ENCODE data around the gene EDA.
"Not testable (repeated sequence)": the region's sequence is repeated elsewhere in the genome, so short reads cannot be mapped to it uniquely, and the experiment has no call there.

EDA gene

GRCh38 chrX:69746051-69746450, 130.1 kb downstream of the EDA start:
- no peak for DNase-seq (ENCODE audit: low spot score)

DNA sequence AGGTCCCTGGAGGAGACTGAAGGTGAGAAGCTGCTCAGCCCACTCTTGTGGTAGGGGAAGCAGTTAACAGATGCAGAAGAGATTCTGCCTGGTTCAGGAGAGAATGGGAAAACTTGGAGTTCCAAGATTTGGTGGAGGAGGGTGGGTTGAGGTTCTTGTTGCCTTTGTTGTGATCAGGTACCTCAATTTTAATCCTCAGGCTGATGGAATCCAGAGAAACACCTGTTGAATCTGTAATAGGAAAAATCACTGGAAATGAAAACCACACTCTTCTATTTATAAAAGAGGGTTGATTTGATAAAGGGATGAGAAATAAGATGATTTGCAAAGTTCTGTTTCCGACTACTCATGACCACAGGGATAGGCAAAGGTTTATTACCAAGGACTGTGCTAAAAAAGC, 132.1 kb downstream of the EDA start:
- DNase-seq (ENCODE audit: low spot score), result no peak

- DNase-seq (ENCODE audit: low spot score), result no peak
Observed at GRCh38 chrX:69759921-69760625, 144.2 kb downstream of the EDA start.

GRCh38 chrX:69761633-69762032, 145.7 kb downstream of the EDA start:
- DNase-seq (ENCODE audit: low spot score), result no peak

DNA sequence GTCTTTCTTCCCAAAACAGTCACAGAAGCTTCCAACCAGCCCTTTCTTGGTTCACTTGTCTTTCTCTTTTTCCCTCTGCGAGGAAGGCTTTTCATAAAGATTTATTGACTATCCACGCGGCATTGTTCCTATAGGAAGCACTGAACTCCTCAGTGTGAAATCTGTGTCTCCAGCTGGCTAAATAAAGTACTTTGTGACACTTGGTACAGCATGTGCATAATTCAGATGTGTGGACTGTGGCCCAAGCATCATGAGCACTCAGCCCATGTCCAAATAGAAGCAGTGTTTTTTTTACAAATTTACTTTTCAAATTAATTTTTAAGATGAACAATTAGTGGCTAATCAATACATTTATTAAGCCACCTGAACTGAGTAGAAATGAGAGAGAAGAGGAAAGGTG, 146.4 kb downstream of the EDA start:
- no peak for DNase-seq (ENCODE audit: low spot score)

- DNase-seq (ENCODE audit: low spot score), result no peak
Observed at GRCh38 chrX:69793260-69793935, 177.5 kb downstream of the EDA start.

DNA sequence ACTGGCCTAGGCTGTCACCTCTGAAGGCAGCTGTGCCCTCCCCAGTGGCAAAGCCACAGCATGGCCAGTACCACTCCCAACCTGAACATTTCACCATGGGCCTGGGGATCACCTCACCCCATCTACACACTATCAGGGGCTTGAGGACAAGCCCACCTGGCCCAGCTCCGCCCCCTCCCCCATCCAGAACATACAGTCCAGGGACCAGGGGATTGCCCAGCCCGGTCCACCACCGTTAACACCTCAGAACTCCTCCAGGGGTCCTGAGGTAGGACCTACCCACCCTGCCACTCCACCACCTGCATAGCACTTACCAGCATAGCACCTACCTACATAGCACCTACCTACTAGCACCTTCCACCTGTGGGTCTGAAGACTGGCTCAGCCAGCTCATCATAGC, 179.8 kb downstream of the EDA start:
- no peak for DNase-seq (ENCODE audit: low spot score)

GRCh38 chrX:69807400-69807799, 191.5 kb downstream of the EDA start:
- DNase-seq (ENCODE audit: low spot score), result no peak

- DNase-seq (ENCODE audit: low spot score), result no peak
Observed at GRCh38 chrX:69808375-69808774, 192.5 kb downstream of the EDA start.

GRCh38 chrX:69813677-69814076, 197.8 kb downstream of the EDA start:
- no peak for DNase-seq (ENCODE audit: low spot score)

- DNase-seq (ENCODE audit: low spot score), result no peak
Observed at GRCh38 chrX:69815063-69815462, 199.2 kb downstream of the EDA start.

- DNase-seq (ENCODE audit: low spot score), result no peak
Observed at GRCh38 chrX:69815519-69815918, 199.6 kb downstream of the EDA start.

- no peak for DNase-seq (ENCODE audit: low spot score)
Observed at GRCh38 chrX:69844636-69845035, 228.7 kb downstream of the EDA start.

DNA sequence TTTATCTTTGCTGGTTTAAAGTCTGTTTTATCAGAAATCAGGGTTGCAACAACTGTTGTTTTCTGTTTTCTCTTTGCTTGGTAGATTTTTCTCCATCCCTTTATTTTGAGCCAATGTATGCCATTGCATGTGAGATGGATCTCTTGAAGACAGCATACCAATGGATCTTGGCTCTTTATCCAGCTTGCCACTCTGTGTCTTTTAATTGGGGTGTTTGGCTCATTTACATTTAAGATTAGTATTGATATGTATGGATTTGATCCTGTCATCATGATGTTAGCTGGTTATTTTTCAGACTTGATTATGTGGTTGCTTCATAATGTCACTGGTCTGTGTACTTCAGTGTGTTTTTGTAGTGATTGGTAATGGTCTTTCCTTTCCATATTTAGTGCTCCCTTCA, 244.1 kb downstream of the EDA start:
- not testable (repeated sequence) for DNase-seq (ENCODE audit: low spot score)

GRCh38 chrX:69876221-69876620, 260.3 kb downstream of the EDA start:
- DNase-seq (ENCODE audit: low spot score), result no peak

- DNase-seq (ENCODE audit: low spot score), result no peak
Observed at GRCh38 chrX:69884210-69884609, 268.3 kb downstream of the EDA start.

- DNase-seq (ENCODE audit: low spot score), result no peak
Observed at GRCh38 chrX:69896046-69896445, 280.1 kb downstream of the EDA start.

GRCh38 chrX:69900491-69900890, 284.6 kb downstream of the EDA start:
- DNase-seq (ENCODE audit: low spot score), result no peak

GRCh38 chrX:69906447-69906846, 290.5 kb downstream of the EDA start:
- DNase-seq (ENCODE audit: low spot score), result no peak

GRCh38 chrX:69914781-69915180, 298.9 kb downstream of the EDA start:
- no peak for DNase-seq (ENCODE audit: low spot score)

DNA sequence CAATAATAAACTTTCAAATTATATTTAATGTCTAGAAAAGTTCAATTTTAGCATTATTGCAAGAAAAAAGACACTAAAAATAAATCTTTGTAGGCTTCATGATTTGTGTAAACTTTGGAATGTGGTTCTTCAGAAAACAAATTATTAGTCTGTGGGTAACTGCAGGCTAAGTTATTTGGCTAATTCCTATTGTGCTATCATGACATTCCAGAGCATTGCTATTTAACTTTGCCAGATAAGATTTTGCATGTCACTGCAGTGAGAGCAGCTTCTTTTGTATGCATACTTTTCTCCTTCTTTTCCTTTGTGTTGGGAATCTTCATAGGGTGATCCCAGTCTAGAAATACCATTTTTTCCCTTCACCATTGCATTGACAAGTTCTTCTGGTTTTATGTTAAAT, 303.8 kb downstream of the EDA start:
- no peak for DNase-seq (ENCODE audit: low spot score)

- DNase-seq (ENCODE audit: low spot score), result no peak
Observed at GRCh38 chrX:69932323-69932722, 316.4 kb downstream of the EDA start.

DNA sequence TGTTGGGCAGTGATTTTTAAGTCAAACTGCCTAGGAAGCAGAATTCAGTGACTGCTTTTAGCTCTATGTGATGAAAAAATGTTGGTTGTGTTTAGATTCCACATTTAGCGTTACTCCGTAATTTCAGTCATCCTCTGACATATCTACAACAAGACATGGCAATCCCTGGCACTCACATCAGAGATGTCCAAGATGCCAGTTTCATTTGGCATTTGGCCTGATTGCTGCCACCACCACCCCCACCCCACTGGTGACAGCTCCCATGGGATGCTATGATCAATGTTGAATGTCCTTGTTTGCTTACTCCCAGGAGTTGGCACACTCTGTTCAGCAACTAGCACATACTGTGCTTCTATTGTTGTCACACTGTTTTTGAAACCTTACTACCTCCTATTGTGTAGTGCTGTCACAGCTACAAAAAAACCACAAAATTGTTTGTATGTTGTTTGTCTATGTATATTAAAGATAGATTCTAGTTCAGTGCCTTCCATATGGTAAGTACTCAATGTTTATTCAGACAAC, 332.4 kb downstream of the EDA start:
- no peak for DNase-seq (ENCODE audit: low spot score)

- no peak for DNase-seq (ENCODE audit: low spot score)
Observed at GRCh38 chrX:69951753-69952152, 335.8 kb downstream of the EDA start.

Data from kidney capillary endothelial cell (primary cell).